Activated naive CD8-positive, alpha-beta T cell treated with anti-CD3 and anti-CD28 coated beads, Interleukin-2, amount 50 U/mL, for 24 hours (primary cell): Measurements from ENCODE around the gene SPAG5.
A peak's percentile ranks its signal among the peaks of the same experiment; 100 is the strongest.
"Not testable (repeated sequence)": the region's sequence is repeated elsewhere in the genome, so short reads cannot be mapped to it uniquely, and the experiment has no call there.

Source experiments
- ATAC-seq: fragments of 150-1000 bp; cut with Tn5 transposase; one replicate; pipeline ENCODE4 v1.10.0; 2021
- DNase-seq: peaks from one replicate; pipeline ENCODE4 v3.0.0; 2021
- H3K27ac Mint-ChIP-seq: one replicate; pipeline ENCODE4 v1.8.0; 2021; ENCODE audit warnings: mild to moderate bottlenecking, mixed read lengths
- H3K27me3 Mint-ChIP-seq: one replicate; pipeline ENCODE4 v1.8.0; 2021; ENCODE audit warnings: mixed read lengths
- H3K36me3 Mint-ChIP-seq: one replicate; pipeline ENCODE4 v1.8.0; 2021; ENCODE audit warnings: low read depth, mixed read lengths
- H3K4me1 Mint-ChIP-seq: one replicate; pipeline ENCODE4 v1.8.0; 2021; ENCODE audit warnings: mixed read lengths
- H3K4me3 Mint-ChIP-seq: one replicate; pipeline ENCODE4 v1.8.0; 2021; ENCODE audit warnings: mild to moderate bottlenecking, moderate library complexity, mixed read lengths
- H3K9me3 Mint-ChIP-seq: one replicate; pipeline ENCODE4 v1.8.0; 2021; ENCODE audit warnings: mixed read lengths

The SPAG5 gene

DNA sequence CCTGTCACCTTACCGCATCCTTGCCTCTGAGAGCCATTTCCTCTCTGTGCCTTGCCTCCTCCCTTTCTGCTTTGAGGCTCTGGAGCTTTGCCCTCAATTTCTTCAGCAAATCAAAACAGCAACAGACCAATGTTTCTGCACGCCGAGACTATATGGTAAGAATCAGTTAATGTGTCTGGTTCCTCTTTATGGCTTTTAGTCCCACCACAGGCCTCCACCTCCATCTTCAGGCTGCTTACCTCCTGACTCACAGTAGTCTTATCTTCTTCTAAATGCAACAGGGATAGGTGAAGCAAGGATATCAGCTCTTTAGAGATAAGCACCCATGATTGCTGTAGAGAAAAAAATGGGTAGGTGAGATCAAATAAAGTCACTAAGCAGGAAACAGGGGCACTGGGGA lies 13.0 kb downstream of the SPAG5 start:
- no peaks in the 10 kb centered on the region for H3K27me3 Mint-ChIP-seq
- H3K9me3 Mint-ChIP-seq: no peaks in the 10 kb centered on the region

GRCh38 chr17:28584434-28584833 lies 14.4 kb downstream of the SPAG5 start:
- Mint-ChIP-seq H3K27me3 (no peaks in the 10 kb centered on the region), H3K36me3 (peaks cover 34% of the 10 kb centered on the region), H3K27ac (no peak overlapping the region), H3K9me3 (no peaks in the 10 kb centered on the region), H3K4me1 (peaks cover 5% of the 10 kb centered on the region), H3K4me3 (no peak overlapping the region)
- no peak for DNase-seq
- ATAC-seq: no peak

More for the DNA sequence above, 13.0 kb downstream of the SPAG5 start:
- ATAC-seq (no peak), DNase-seq (no peak)
- H3K36me3 Mint-ChIP-seq: peaks cover 27% of the 10 kb centered on the region
- no peak overlapping the region for H3K4me3 Mint-ChIP-seq
- H3K27ac Mint-ChIP-seq: peak overlapping the region; percentile 8
- H3K4me1 Mint-ChIP-seq: no peaks in the 10 kb centered on the region

GRCh38 chr17:28582513-28582912 lies 16.3 kb downstream of the SPAG5 start:
- ATAC-seq: no peak
- Mint-ChIP-seq H3K27ac (no peak overlapping the region), H3K36me3 (peaks cover 37% of the 10 kb centered on the region), H3K4me1 (peaks cover 9% of the 10 kb centered on the region), H3K9me3 (no peaks in the 10 kb centered on the region), H3K4me3 (no peak overlapping the region), H3K27me3 (no peaks in the 10 kb centered on the region)
- DNase-seq: no peak

- no peaks in the 10 kb centered on the region for H3K27me3 Mint-ChIP-seq
- no peak overlapping the region for H3K27ac Mint-ChIP-seq
- H3K36me3 Mint-ChIP-seq: peaks cover 36% of the 10 kb centered on the region
- DNase-seq (no peak), ATAC-seq (no peak)
- peaks cover 22% of the 10 kb centered on the region for H3K4me1 Mint-ChIP-seq
- H3K4me3 Mint-ChIP-seq: no peak overlapping the region
- no peaks in the 10 kb centered on the region for H3K9me3 Mint-ChIP-seq
Observed at GRCh38 chr17:28580959-28581358, 17.9 kb downstream of the SPAG5 start.

DNA sequence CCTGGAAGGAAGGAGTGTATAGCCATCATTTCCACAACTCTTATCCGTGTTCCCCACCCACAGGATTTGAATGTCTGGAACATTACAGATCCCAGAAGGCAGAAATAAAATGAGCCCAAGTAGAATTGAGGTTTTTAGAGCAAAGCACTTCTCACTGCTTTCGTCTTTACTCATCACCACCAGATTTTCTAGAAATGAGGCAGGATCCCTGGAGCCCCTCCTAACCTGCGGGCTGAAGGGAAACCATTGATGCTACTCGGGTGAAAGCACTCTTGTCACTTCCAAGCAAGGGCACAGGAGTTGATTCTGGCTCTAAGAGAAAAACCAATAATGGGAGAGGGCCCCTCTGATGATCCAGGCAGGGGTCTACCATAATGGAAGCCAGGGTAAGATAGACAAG lies 19.3 kb downstream of the SPAG5 start:
- Mint-ChIP-seq H3K4me3 (no peak overlapping the region), H3K27me3 (no peaks in the 10 kb centered on the region), H3K9me3 (no peaks in the 10 kb centered on the region), H3K27ac (peak overlapping the region; percentile 53), H3K36me3 (peaks cover 29% of the 10 kb centered on the region), H3K4me1 (peaks cover 22% of the 10 kb centered on the region)
- DNase-seq (no peak), ATAC-seq (no peak)

- H3K9me3 Mint-ChIP-seq: no peaks in the 10 kb centered on the region
- no peak for DNase-seq
- H3K27me3 Mint-ChIP-seq: no peaks in the 10 kb centered on the region
- H3K27ac Mint-ChIP-seq: peak overlapping the region; percentile 53
- peaks cover 22% of the 10 kb centered on the region for H3K4me1 Mint-ChIP-seq
- ATAC-seq: no peak
- H3K36me3 Mint-ChIP-seq: peaks cover 33% of the 10 kb centered on the region
- H3K4me3 Mint-ChIP-seq: no peak overlapping the region
Observed at GRCh38 chr17:28578246-28579195, 20.3 kb downstream of the SPAG5 start.

- H3K4me3 Mint-ChIP-seq: no peak overlapping the region
- H3K27ac Mint-ChIP-seq: no peak overlapping the region
- DNase-seq (no peak), ATAC-seq (no peak)
- no peaks in the 10 kb centered on the region for H3K9me3 Mint-ChIP-seq
- H3K36me3 Mint-ChIP-seq: peaks cover 33% of the 10 kb centered on the region
- no peaks in the 10 kb centered on the region for H3K27me3 Mint-ChIP-seq
- H3K4me1 Mint-ChIP-seq: peaks cover 28% of the 10 kb centered on the region
Observed at GRCh38 chr17:28577466-28577824, 21.4 kb downstream of the SPAG5 start.

DNA sequence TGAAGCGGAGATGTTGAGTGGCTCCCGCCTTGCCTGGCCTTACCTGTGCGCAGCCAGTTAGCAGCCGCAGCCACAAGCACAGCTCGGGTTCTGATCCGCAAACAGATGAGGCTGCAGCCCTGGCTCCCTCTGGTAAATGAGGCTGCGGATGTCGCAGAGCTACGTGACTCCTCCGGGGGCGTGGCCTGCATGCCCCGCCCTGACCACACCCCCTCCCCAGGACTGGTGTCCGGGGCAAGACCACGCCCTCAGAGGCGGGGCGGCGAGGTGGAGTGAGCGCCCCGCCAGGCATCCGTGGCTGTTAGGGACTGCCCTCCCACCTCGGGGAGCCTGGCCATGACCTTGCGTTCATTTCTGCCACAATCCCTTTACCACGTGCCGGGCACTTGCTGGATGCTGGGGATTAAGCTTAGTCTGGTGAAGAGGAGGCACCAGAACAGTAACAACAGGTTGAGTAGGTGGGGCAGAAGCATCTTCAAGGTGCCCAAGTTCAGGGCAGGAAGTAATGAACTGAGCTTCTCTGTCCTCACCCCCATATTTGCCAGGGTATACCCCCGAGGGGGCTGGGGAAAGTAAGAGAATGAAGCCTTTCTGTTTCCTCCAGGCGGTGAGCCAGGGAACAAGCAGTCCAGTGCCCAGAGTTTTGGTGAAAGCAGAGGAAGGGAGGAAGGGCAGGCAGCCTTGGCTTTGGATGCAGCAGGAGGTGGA lies 21.9 kb downstream of the SPAG5 start, which contains the start of gene ALDOC:
Gene ALDOC, minus strand, starts transcription at position 138 of the 708 bp plus-strand sequence. CDS start 1,363 bp downstream, outside the sequence.
- H3K27me3 Mint-ChIP-seq: no peaks in the 10 kb centered on the region
- ATAC-seq (peak; percentile 94), DNase-seq (peak; percentile 99)
- no peaks in the 10 kb centered on the region for H3K9me3 Mint-ChIP-seq
- H3K36me3 Mint-ChIP-seq: peaks cover 33% of the 10 kb centered on the region
- peaks cover 34% of the 10 kb centered on the region for H3K4me1 Mint-ChIP-seq
- peak within 1 kb of the TSS; percentile 90 for H3K27ac Mint-ChIP-seq
- peak within 1 kb of the TSS; percentile 83 for H3K4me3 Mint-ChIP-seq

- H3K9me3 Mint-ChIP-seq, ATAC-seq, DNase-seq, H3K27me3 Mint-ChIP-seq: not testable (repeated sequence)
- Mint-ChIP-seq H3K36me3 (peaks cover 33% of the 10 kb centered on the region), H3K27ac (peak overlapping the region; percentile 68), H3K4me3 (peak overlapping the region; percentile 83), H3K4me1 (peaks cover 37% of the 10 kb centered on the region)
Observed at GRCh38 chr17:28576016-28576415, 22.8 kb downstream of the SPAG5 start.

GRCh38 chr17:28575126-28575795 lies 23.6 kb downstream of the SPAG5 start:
- Mint-ChIP-seq H3K9me3 (no peaks in the 10 kb centered on the region), H3K4me3 (peak overlapping the region; percentile 1), H3K27me3 (no peaks in the 10 kb centered on the region), H3K4me1 (peaks cover 42% of the 10 kb centered on the region), H3K36me3 (peaks cover 30% of the 10 kb centered on the region), H3K27ac (no peak overlapping the region)
- no peak for ATAC-seq
- no peak for DNase-seq

GRCh38 chr17:28574526-28574925 lies 24.3 kb downstream of the SPAG5 start:
- Mint-ChIP-seq H3K27me3 (no peaks in the 10 kb centered on the region), H3K9me3 (no peaks in the 10 kb centered on the region), H3K27ac (no peak overlapping the region), H3K4me1 (peaks cover 46% of the 10 kb centered on the region), H3K36me3 (peaks cover 31% of the 10 kb centered on the region), H3K4me3 (peak overlapping the region; percentile 1)
- ATAC-seq: no peak
- no peak for DNase-seq

GRCh38 chr17:28573966-28574480 lies 24.8 kb downstream of the SPAG5 start:
- H3K4me3 Mint-ChIP-seq: no peak overlapping the region
- DNase-seq (no peak), ATAC-seq (no peak)
- H3K27me3 Mint-ChIP-seq: no peaks in the 10 kb centered on the region
- peaks cover 30% of the 10 kb centered on the region for H3K36me3 Mint-ChIP-seq
- H3K9me3 Mint-ChIP-seq: no peaks in the 10 kb centered on the region
- H3K4me1 Mint-ChIP-seq: peaks cover 47% of the 10 kb centered on the region
- H3K27ac Mint-ChIP-seq: no peak overlapping the region

- DNase-seq (no peak), ATAC-seq (no peak)
- Mint-ChIP-seq H3K27me3 (no peaks in the 10 kb centered on the region), H3K27ac (no peak overlapping the region), H3K4me1 (peaks cover 49% of the 10 kb centered on the region), H3K36me3 (peaks cover 33% of the 10 kb centered on the region), H3K9me3 (no peaks in the 10 kb centered on the region), H3K4me3 (no peak overlapping the region)
Observed at GRCh38 chr17:28573521-28573920, 25.3 kb downstream of the SPAG5 start.

GRCh38 chr17:28573040-28573380 lies 25.8 kb downstream of the SPAG5 start:
- Mint-ChIP-seq H3K27ac (no peak overlapping the region), H3K36me3 (peaks cover 32% of the 10 kb centered on the region), H3K4me3 (no peak overlapping the region), H3K4me1 (peaks cover 53% of the 10 kb centered on the region), H3K27me3 (no peaks in the 10 kb centered on the region), H3K9me3 (no peaks in the 10 kb centered on the region)
- ATAC-seq: no peak
- no peak for DNase-seq
